K562 (cell line): ENCODE data around the gene NRXN3. TPM values are rescaled to one million over a fixed set of nuclear protein-coding genes. Genes with fewer than 3 reads are reported as not detected.

Experiments used
- ATAC-seq: fragments of 200-7000 bp; cut with Tn5 transposase; 3 replicates; pipeline ENCODE4 v1.9.1; 2020; ENCODE audit warnings: moderate library complexity
- BruUV-seq: library from RNA; stranded (reverse); fragments of 400-500 nt; replicated peaks from 2 replicates; lab custom pipeline; 2021; lab: Mats Ljungman, UMichigan
- CTCF ChIA-PET: fragments of 300-600 bp; formaldehyde crosslinking; extraction: SDS; loops from one replicate; lab custom pipeline; 2021; ENCODE audit warnings: low intra/inter-chr PET ratio; lab: Yijun Ruan, JAX
- POLR2A ChIA-PET: fragments of 300-600, 350-650 bp; sonication (Branson Sonifier 250); formaldehyde crosslinking; extraction: SDS; loops from one replicate; lab custom pipeline; 2021; ENCODE audit warnings: antibody characterized with exemption, inconsistent platforms; lab: Yijun Ruan, JAX
- DNase-seq, 4 experiments: peaks; one replicate each; pipeline versions ENCODE4 v3.0.0 to v3.0.0-alpha.2; 2011 to 2018; ENCODE audit warnings: low spot score in 3 of 4, mixed read lengths in 3 of 4; ENCODE audit errors: extremely low read depth in 1 of 4
- FAIRE-seq: peaks from 2 replicates; lab custom pipeline; 2011; peaks lifted over from hg19 to GRCh38; lab: Jason Lieb, UNC
- H2AFZ ChIP-seq: 2 replicates; pipeline ENCODE4 v1.6.0; 2011; ENCODE audit warnings: low read depth, low read length, control low read depth, inconsistent platforms
- H3K27ac ChIP-seq: fragments of 200-600 bp; 3 replicates; pipeline ENCODE4 v1.8.0; 2011; ENCODE audit warnings: low read depth, mild to moderate bottlenecking, control low read depth, inconsistent platforms, low read length, moderate library complexity, mixed read lengths; ENCODE audit errors: extremely low read depth
- H3K27me3 ChIP-seq, 2 experiments: fragments of 300-600 bp in 1 of 2; 2 replicates in 1 of 2; 3 replicates in 1 of 2; pipeline versions ENCODE4 v1.6.0 to v1.8.0; 2011; ENCODE audit warnings: inconsistent platforms in 2 of 2, low read length in 2 of 2, mild to moderate bottlenecking in 1 of 2, mixed read lengths in 1 of 2, moderate library complexity in 1 of 2; ENCODE audit not compliant: control insufficient read depth in 2 of 2, insufficient read depth in 2 of 2
- H3K36me3 ChIP-seq: fragments of 300-600 bp; 3 replicates; pipeline ENCODE4 v1.8.0; 2011; ENCODE audit warnings: mild to moderate bottlenecking, low read length, inconsistent platforms; ENCODE audit not compliant: control insufficient read depth, insufficient read depth
- H3K4me1 ChIP-seq, 2 experiments: fragments of 200-600 bp in 1 of 2; replicated peaks in 1 of 2; 2 replicates in 1 of 2; 3 replicates in 1 of 2; pipeline versions ENCODE4 v1.5.1 to v1.8.0; 2011; ENCODE audit warnings: inconsistent platforms in 2 of 2, low read length in 2 of 2, mild to moderate bottlenecking in 1 of 2, mixed read lengths in 1 of 2, moderate library complexity in 1 of 2; ENCODE audit not compliant: control insufficient read depth in 2 of 2, insufficient read depth in 2 of 2
- H3K4me2 ChIP-seq: 2 replicates; pipeline ENCODE4 v1.6.1; 2011; ENCODE audit warnings: low read length, control low read depth, inconsistent platforms, mixed read lengths; ENCODE audit not compliant: insufficient read depth
- H3K4me3 ChIP-seq: fragments of 200-600 bp; sonication (generic), shearing (Covaris generic); 2 replicates; pipeline ENCODE4 v1.5.1; 2016; ENCODE audit warnings: control low read depth, inconsistent platforms
- H3K79me2 ChIP-seq: fragments of 200-600 bp; 3 replicates; pipeline ENCODE4 v1.8.0; 2011; ENCODE audit warnings: low read length, inconsistent platforms; ENCODE audit not compliant: control insufficient read depth, insufficient read depth
- H3K9ac ChIP-seq, 2 experiments: 2 replicates each; pipeline versions ENCODE4 v1.6.0 to v1.6.1; 2011; ENCODE audit warnings: low read depth in 2 of 2, low read length in 2 of 2, control low read depth in 1 of 2, inconsistent platforms in 1 of 2, mild to moderate bottlenecking in 1 of 2, mixed read lengths in 1 of 2; ENCODE audit not compliant: insufficient read depth in 1 of 2
- H3K9me1 ChIP-seq: one replicate; pipeline ENCODE4 v1.6.0; 2011; ENCODE audit warnings: inconsistent platforms, mild to moderate bottlenecking, low read length, moderate library complexity; ENCODE audit not compliant: control insufficient read depth, insufficient read depth
- H3K9me3 ChIP-seq: replicated peaks from 2 replicates; pipeline ENCODE4 v1.5.1; 2011; ENCODE audit warnings: low read depth, low read length, inconsistent platforms; ENCODE audit not compliant: control insufficient read depth, insufficient read depth
- H4K20me1 ChIP-seq: replicated peaks from 2 replicates; pipeline ENCODE4 v1.6.1; 2011; ENCODE audit warnings: low read length, inconsistent platforms, mixed read lengths; ENCODE audit not compliant: control insufficient read depth, insufficient read depth
- HEY1 ChIP-seq: fragments of 250-450 bp; sonication (Bioruptor Pico); IDR thresholded peaks from 2 replicates; pipeline ENCODE4 v1.5.0; 2020; ENCODE audit warnings: mild to moderate bottlenecking, moderate library complexity, borderline replicate concordance
- JUNB ChIP-seq: fragments of 450-650 bp; formaldehyde crosslinking; conservative IDR thresholded peaks from 2 replicates; pipeline ENCODE4 v1.4.0; 2020; ENCODE audit warnings: mild to moderate bottlenecking
- MTF1 ChIP-seq: fragments of 250-450 bp; sonication (Bioruptor Pico); IDR thresholded peaks from 2 replicates; pipeline ENCODE4 v1.9.0; 2021; ENCODE audit warnings: moderate library complexity, mild to moderate bottlenecking, inconsistent platforms, borderline replicate concordance
- PTTG1 ChIP-seq: fragments of 450-650 bp; IDR thresholded peaks from 2 replicates; pipeline ENCODE4 v1.6.1; 2016; ENCODE audit warnings: low read depth, mild to moderate bottlenecking, missing genetic modification characterization, missing compliant biosample characterization
- RBM39 ChIP-seq: fragments of 200-400 bp; formaldehyde crosslinking; optimal IDR thresholded peaks from 2 replicates; pipeline ENCODE3; 2018; ENCODE audit warnings: low read depth, low read length
- ZKSCAN3 ChIP-seq: fragments of 250-450 bp; sonication (Bioruptor Pico); IDR thresholded peaks from 2 replicates; pipeline ENCODE4 v1.4.0; 2020
- ZNF561 ChIP-seq: fragments of 450-650 bp; formaldehyde crosslinking; conservative IDR thresholded peaks from 2 replicates; pipeline ENCODE4 v1.4.0; 2020; ENCODE audit warnings: mild to moderate bottlenecking, moderate library complexity
- ZNF740 ChIP-seq, 3 experiments: fragments of 200-800 bp in 1 of 3; sonication (Bioruptor generic) in 1 of 3; sonication (generic) in 1 of 3; formaldehyde crosslinking in 1 of 3; IDR thresholded peaks; 2 replicates each; pipeline versions ENCODE4 v1.6.1 to v1.8.0; 2016 to 2022; ENCODE audit warnings: mild to moderate bottlenecking in 2 of 3, missing compliant biosample characterization in 2 of 3, missing genetic modification characterization in 2 of 3, missing genetic modification reagents in 1 of 3
- WGBS: fragments of 100-300 bp; shearing (Covaris generic); methylation state at CpG from one replicate; pipeline ENCODE4 v1.1.6; 2016; ENCODE audit warnings: low coverage, mixed read lengths; ENCODE audit not compliant: insufficient coverage; ENCODE audit errors: missing lambda C conversion rate; 5-methylcytosine and 5-hydroxymethylcytosine counted together
- in situ Hi-C: fragments of 300-500 bp; cut with MboI; formaldehyde crosslinking; loops from 4 replicates; pipeline ENCODE4 v1.15.0; 2018; ENCODE audit warnings: inconsistent platforms, mixed read lengths
- intact Hi-C: fragments of 100-400 bp; cut with micrococcal nuclease; formaldehyde crosslinking; loops from 2 replicates; pipeline ENCODE4 v1.14.2; 2022
- polyA plus RNA-seq, 8 experiments: library from polyadenylated mRNA; depleted of rRNA in 4 of 8; stranded (reverse) in 5 of 8; unstranded in 3 of 8; fragments of >200 nt; fragmentation: Nextera tagmentation in 2 of 8; fragmentation: Illumina TruSeq in 1 of 8; extraction: Ambion mirVana in 2 of 8; extraction: Trizol in 1 of 8; gene quantifications; 2 replicates each; pipeline versions ENCODE4 v1.2.1 to v1.2.3, GENCODE V29; 2011 to 2014; ENCODE audit warnings: inconsistent platforms in 1 of 8, missing spikeins in 1 of 8
- total RNA-seq, 7 experiments: library from RNA; depleted of rRNA in 6 of 7; stranded (reverse); fragments of >200 nt in 6 of 7; fragmentation: Illumina TruSeq in 2 of 7; extraction: Trizol in 2 of 7; gene quantifications; 2 replicates each; pipeline versions ENCODE4 v1.2.1 to v1.2.3, GENCODE V29; 2011 to 2021; ENCODE audit warnings: low replicate concordance in 1 of 7

Gene NRXN3
- total and polyA plus RNA-seq, 9 of the 15 experiments (the other 6 are each of a cell fraction or from before 2014, with no cell fraction given) = 0.09 TPM; not detected in 8

GRCh38 chr14:78618368-78618767 is 448.2 kb downstream of the NRXN3 start:
- Histone ChIP-seq H2AFZ (no peak overlapping the region), H3K36me3 (no peaks in the 10 kb centered on the region), H3K4me1 (no peaks in the 10 kb centered on the region), H4K20me1 (no peaks in the 10 kb centered on the region), H3K9ac (no peak overlapping the region), H3K27ac (no peak overlapping the region), H3K79me2 (no peaks in the 10 kb centered on the region), H3K27me3 (no peaks in the 10 kb centered on the region), H3K9me1 (no peaks in the 10 kb centered on the region), H3K4me3 (no peak overlapping the region), H3K9me3 (no peaks in the 10 kb centered on the region), H3K4me2 (no peak overlapping the region)
- POLR2A ChIA-PET = no interaction called here
- CTCF ChIA-PET = no interaction called here
- DNase-seq = no peak
- FAIRE-seq = no peak
- no TSS peak for BruUV-seq
- WGBS = 8% methylated on average over 6 of the region's 6 CpGs
- no peak for ATAC-seq
- TF ChIP-seq JUNB (CRISPR knock-in tag) (no peak), HEY1 (no peak), ZNF561 (CRISPR knock-in tag) (no peak), ZKSCAN3 (CRISPR knock-in tag) (no peak), MTF1 (no peak), RBM39 (no peak), PTTG1 (no peak), ZNF740 (CRISPR knock-in tag; IDR thresholded peaks at IDR 0.05) (no peak), ZNF740 (tag; IDR thresholded peaks at IDR 0.05) (no peak)
- in situ Hi-C loops (no loop called here), intact Hi-C loops (no loop called here)
